GM11168 (cell line): Measurements from ENCODE around the gene CHCHD3.

ENCODE experiments used
- in situ Hi-C: fragments of 300-500 bp; cut with MboI; formaldehyde crosslinking; loops from one replicate; pipeline ENCODE4 v1.12.0; 2022; ENCODE audit warnings: low sequenced_read_pairs; ENCODE audit not compliant: unreplicated experiment

The CHCHD3 gene

DNA sequence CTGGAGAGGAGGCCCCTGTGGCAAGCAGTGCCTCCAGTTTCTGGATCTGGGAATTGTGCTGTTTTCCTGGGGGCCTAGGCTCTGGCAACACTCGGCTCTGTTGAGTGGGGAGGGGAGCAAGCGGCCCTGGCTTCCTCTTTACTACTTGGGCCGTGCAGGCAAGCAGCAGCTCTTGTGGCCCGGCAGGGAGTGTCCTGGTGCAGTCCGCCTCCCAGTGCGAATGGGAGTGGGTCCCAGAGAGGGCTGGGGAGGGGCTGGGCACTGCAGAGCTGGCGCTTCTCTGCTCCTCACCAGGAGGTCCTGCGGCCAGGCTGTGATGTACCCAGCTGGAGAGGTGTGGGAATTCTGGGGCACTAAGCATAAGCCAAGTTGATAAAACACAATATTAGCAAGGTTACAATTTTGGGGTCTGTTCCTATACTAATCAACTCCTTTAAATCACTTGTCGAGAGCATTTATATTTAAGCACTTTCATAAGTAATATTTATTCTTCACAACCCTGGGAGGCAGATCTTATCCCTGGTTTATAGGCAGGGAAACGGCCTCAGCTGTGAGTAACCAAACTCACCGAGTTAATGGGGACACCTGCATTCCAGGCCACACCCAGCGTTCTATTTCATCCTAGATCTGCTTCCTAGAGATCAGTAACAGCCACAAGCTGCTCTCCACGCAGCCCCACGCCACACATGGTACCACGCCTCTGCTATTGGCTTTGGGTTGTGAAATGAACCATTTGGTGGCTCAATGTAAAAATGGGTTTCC is 322.2 kb downstream of the CHCHD3 start:
- in situ Hi-C loops: no loop called here

DNA sequence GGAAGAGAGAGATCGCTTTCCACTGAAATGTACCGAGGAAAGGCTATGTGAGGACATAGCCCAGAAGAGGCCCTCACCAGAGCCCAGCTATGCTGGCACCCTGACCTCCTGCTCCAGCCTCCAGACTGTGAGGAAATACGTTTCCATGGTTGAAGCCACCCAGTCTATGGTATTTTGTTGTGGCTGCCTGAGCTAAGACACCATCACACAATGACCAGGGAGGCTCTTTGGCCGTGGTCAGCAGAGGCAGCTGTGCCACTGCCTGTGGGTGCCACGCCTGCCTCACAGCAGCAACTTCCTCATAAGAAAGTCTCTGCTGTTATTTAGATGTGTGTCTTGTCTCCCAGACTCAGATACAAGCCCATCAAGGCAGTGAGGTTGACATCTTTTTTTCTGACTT is 322.9 kb downstream of the CHCHD3 start:
- in situ Hi-C loops: no loop called here

DNA sequence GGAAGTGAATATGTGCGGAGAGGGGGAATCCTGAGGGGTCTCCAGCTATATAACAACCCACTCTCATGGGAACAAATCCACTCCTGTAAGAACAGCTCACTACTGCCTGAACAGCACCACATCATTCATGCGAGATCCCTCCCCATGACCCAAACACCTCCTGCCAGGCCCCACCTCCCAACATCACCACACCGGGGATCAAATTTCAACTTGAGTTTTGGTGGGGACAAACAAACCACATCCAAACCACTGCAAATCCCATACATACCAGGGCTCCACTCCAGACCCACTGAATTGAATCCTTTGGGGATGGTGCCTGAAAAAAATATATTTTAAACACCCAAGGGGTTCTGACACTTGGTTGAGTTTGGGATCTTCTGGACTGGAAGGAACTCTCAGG is 324.1 kb downstream of the CHCHD3 start:
- in situ Hi-C loops: no loop called here

DNA sequence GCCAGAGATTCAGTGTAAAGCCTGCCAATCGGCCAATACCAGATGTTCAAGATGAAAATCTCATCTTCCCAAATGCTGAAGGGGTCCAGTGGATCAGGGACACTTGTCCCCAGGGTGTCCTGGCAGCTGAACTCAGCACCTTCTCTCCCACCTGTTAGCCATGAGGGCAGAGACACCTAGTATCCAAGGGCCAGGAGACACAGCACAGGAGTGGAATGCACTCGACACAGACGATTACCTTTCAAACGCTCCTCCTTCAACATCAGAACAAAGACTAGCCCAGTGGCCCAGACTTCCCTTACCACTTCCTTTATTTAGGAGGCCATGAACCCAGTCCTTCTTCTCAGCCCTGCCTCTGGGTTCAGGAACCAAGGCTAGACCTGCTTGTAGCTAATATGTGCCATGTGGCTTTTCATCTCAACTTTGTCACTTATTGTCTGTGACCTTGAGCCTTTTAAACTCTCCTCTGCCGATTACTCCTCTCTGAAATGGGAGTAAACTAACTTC is 325.4 kb downstream of the CHCHD3 start:
- in situ Hi-C loops: no loop called here

DNA sequence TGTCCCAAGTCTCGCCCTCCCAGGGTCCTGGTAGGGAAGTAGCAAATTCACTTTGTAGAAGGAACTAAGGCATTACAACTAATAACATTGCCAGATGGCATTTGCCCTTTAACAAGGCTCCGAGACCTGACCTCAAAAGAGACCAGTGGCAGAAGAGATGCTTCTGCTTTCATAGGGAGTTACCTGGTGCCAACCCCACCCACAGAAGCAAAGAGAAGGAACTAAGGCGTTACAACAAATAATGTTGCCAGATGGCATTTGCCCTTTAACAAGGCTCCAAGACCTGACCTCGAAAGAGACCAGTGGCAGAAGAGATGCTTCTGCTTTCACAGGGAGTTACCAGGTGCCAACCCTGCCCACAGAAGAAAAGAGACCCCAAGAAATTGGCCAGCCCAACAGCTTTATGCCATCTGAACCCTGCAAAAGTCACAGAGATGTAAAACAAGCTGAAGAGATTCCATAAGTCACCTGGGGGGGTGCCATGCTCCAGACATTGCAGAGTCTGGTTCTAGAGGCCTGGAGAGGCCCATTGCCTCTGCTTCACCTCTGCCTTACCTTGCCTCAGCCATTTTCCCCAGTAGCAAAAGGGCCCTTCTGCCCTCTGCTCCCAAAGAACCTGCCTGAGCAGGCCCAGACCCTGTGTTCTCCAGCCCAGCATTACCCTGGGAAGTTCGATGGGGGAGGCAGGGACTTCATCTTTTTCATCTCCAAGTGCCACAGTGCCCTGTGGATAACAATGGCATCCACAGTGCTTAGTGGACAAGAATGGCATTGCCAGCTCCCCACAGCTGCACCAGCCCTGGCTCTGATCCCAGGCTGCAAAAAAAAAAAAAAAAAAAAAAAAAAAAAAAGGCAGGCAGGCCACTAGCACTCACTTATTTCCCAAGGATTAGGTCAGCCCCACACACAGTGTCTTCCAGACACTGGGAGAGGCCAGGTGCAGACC is 326.1 kb downstream of the CHCHD3 start:
- in situ Hi-C loops: no loop called here

DNA sequence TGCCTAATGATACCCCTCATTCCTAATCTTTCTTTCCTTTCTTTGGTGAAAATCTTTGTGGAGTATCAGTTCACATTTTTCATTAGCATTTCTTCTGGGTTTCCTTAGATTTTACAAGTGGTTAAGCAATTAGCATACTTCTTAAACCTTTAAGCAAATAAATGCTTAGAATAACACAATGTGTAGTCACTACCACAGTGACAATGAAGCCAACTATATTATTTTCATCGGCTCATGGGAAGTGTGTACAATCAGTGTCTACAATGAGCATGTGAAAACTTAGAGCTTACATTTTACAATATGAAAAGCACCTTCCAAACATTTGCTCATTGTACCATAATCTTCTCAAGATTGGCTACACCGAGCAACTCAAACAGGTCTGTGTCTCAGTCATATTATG is 329.5 kb downstream of the CHCHD3 start:
- in situ Hi-C loops: no loop called here

DNA sequence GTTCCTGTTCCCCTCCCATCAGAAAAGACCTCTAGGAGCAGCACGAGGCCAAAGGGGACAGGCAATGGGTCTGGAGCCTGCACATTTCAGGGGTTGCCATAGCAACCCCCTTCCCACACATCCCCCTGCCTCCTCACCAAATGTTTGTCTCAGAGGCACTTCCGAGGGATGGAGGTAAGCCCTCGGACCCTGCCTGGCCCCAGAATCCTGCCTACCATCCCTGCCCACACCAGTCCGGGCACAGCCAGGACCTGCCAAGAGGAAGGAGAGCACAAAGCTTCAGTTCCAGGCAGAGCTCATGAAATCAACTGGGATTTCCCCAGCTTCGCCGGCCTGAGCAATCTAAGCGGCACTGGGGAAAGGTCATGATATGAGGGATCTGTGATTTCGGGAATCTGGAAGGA is 330.6 kb downstream of the CHCHD3 start:
- in situ Hi-C loops: no loop called here

DNA sequence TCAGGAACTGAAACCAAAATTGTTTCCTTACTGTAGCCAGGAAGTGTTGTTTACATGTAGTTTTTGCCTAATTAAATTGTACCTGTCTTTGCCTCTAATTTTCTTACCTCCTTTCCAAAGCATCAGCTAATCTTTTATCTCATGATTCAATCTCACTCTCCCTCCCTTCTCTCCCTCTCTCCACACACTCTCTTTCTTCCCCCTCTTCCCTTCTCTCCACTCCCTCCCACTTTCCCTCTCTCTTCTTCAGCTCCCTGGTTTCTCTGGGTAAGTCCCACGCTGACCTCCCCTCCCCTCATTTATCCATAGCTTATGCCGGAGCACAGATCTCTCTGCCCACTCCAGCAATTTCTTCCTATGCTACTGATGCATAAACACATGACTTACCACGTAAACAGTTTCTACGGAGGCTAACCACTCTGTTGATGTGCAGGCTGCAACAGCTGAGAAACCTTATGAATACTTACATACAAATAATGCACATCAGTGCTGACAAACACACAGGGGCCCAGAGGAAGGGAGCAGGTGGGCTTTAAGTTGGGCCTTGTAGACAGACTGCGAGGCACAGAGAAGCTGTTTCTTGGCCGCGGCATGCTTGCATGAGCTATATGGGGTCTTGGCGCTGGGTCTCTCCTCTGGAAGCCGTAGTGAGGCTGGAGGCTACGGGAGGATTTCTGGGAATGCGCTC is 331.2 kb downstream of the CHCHD3 start:
- in situ Hi-C loops: no loop called here

DNA sequence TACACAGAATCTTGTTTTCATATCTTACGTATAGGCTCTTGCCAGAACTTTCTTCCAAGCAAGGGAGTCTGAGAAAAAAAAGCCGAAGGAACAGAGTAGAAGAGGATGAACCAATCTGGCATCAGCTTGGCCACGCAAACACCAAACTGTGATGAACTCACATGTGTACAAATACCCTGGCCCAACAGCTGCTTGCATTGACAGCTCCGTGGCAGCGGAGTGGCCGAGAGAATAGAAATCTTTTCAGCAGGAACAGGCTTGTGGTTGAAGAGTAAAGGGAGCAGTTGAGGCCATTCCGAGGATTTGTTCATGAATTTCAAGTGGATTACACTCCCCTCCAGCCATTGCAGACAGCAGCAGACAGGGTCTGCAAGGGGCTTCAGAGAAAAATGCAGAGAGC is 331.8 kb downstream of the CHCHD3 start:
- in situ Hi-C loops: no loop called here

DNA sequence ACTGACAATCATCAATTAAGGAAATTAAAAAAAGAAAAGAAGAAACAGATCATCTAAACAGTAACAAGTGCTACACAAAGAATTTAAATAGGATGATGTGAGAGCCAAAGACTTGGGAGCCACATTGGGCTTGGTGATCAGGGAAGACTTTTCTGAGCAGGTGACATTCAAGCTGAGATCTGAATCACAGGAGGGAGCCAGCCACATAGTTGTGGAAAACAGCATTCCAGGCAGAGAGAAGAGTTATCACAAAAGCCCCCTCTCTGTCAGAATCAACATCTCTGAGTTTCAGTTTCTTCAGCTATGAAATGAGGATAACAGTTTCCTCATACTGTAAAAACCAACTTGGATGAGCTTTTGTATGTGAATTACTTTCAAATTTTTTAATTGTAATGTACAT is 336.4 kb downstream of the CHCHD3 start:
- in situ Hi-C loops: no loop called here

DNA sequence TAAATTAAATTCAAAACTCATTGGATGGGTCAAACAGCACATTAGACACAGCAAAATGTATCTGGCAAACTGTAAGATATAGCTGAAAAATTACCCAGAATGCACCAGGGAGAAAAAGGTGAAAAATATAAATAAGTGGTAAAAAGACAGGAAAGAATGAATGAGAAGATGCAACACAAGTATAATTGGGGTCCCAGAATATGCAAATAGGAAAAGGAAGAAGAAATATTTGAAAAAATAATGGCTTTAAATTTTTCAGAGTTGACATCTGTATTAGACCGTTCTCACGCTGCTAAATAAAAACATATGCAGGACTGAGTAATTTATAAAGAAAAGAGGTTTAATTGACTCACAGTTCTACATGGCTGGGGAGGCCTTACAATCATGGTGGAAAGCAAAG is 337.9 kb downstream of the CHCHD3 start:
- in situ Hi-C loops: no loop called here

DNA sequence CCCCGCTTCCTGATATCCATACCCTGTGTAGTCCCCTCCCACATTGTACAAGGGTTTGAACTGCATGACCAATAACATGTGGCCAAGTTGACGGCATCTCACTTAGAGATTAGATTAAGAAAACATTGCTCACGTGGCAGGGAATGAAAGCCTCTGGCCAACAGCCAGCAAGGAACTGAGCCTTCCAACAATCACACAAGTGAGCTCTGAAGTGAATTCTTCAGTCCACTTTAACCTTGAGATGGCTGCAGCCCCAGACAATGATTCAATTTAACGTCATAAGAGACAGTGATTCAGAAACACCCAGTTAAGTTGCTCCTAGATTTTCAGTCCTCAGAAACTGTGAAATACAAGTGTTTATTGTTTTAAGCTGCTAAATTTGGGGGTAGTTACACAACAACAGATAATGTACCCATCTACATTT is 339.7 kb downstream of the CHCHD3 start:
- in situ Hi-C loops: no loop called here

DNA sequence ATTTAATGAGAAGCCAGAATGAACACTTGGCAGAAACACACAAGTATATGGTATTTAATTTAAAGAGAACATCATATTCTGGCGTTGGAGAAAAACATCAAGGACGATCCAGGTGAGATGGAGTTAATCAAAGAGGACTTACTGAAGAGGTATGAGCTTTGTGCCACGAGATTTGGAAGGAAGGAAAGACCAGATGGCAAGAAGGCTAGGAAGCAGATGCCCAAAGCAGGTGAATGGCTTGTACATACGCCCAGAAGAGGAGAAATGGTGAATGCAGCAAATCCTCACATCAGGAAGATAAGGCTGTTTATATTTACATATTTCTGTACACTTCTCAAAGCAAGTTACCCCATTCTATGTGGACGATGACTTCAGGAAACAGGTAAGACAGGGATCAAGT is 341.7 kb downstream of the CHCHD3 start:
- in situ Hi-C loops: no loop called here

DNA sequence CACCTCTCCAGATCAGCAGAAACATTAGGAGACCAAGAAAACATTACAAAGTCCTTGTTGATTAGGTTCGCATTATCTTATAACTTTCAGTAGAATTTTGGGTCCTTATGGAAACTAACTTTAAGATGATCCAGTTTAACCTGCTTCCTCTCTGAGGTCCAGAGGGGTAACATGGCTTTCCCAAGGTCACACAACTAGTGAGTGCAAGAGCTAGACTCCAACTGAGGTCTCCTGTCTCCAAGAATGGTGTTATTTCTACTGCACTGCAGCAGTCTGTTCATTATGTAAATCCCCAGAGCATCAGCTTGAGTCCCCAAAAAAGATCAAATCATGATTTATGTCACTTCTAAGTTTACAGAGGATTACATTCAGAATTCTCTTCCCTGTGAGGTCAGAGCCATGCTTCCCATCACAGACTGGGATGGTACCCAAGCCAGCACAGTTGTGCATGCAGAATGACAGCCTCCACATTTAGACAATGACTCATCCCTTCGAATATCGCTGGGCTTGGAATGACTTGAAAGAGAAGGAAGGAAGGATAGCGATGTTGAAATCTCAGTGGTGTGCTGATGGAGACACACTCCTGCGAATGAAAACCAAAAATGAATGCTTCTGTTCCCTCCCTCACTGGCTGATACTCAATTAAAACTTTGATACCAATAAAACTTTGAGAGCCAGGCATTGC is 342.5 kb downstream of the CHCHD3 start:
- in situ Hi-C loops: no loop called here

DNA sequence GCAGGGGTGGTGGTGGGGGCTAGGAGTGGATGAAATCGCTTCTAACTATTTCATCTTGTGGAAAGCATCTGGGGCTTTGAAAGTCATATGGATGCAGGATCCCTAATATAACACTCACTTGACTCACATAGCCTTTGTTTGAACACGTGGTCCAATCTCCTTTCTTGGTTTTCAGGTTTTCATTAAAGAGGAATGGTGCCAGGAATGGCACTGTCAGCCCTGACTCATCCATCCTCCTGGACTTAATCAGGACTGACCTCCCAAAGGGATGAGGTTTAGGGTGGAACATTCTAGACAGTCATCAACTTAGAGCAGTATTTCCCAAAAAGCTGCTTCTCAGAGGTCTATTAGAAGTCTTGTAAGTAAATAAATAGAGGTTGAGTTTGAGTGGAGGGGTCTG is 343.6 kb downstream of the CHCHD3 start:
- in situ Hi-C loops: no loop called here

DNA sequence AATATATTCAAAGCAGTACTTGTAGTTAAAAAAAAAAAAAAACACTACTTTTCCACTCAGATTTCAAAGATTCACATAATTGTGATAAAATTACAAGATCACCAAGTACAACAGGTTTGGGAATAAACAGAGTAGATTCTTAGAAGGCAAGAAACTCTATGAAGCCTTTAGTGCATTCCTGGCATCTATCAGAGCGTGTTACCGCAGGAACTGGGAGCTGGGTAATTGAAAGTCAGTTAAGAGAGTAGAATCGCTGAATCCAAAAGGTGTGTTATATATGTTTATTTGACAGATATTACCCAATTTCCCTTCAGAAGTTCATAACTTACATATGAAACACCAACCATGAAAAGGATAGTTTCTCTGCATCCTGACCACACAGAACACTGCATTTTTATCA is 346.4 kb downstream of the CHCHD3 start:
- in situ Hi-C loops: no loop called here
